22Rv1 (cell line): Measurements from ENCODE around the gene MARVELD3.
"Not testable (repeated sequence)": the region's sequence is repeated elsewhere in the genome, so short reads cannot be mapped to it uniquely, and the experiment has no call there.

Experiments used
- CTCF ChIP-seq: fragments of 450-650 bp; IDR thresholded peaks from 2 replicates; pipeline ENCODE4 v1.5.1; 2017; ENCODE audit warnings: mild to moderate bottlenecking
- ZFX ChIP-seq: fragments of 450-650 bp; IDR thresholded peaks from 2 replicates; pipeline ENCODE4 v1.6.1; 2017; ENCODE audit warnings: antibody characterized with exemption, borderline replicate concordance

- TF ChIP-seq CTCF, ZFX: not testable (repeated sequence)
Measured at GRCh38 chr16:71589334-71589733, 36.6 kb upstream of the MARVELD3 start.
